Epithelial cell of prostate (primary cell): ENCODE results near the gene OSBPL6.
"Not testable (repeated sequence)": the region's sequence is repeated elsewhere in the genome, so short reads cannot be mapped to it uniquely, and the experiment has no call there.

Source experiments
- DNase-seq: peaks from one replicate; pipeline ENCODE4 v3.0.0-alpha.2; 2011; ENCODE audit warnings: low read depth, low spot score
- H3K27ac ChIP-seq: fragments of 450-650 bp; 2 replicates; pipeline ENCODE4 v1.5.1; 2017; ENCODE audit warnings: mild to moderate bottlenecking

Gene OSBPL6

DNA sequence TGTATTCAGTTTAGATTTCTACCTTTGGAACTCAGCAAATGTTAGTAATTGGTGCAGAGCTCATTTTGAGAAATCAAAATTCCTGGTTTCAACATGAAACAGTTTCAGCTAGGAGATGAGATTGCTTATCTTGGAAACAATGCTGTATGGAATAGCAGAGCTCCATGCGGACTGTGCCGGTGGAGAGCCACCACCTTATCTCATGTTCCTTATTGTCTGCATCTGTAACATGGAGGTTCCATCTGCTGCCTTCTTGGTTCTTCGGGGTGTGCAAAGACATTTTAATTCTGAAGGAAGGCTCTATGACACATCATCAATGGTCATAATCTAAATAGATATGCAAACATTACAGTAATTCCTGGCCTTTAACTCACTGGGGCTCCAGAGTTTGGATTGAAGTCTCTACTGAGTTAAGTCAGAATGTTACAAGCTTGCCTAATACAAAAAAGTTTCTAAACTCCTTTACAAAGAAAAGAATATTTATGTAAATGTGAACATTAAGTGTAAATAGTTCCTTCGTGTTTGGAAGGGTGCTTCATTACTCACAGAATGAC, 191.4 kb downstream of the OSBPL6 start:
- DNase-seq: no peak
- H3K27ac ChIP-seq: no peak overlapping the region

DNA sequence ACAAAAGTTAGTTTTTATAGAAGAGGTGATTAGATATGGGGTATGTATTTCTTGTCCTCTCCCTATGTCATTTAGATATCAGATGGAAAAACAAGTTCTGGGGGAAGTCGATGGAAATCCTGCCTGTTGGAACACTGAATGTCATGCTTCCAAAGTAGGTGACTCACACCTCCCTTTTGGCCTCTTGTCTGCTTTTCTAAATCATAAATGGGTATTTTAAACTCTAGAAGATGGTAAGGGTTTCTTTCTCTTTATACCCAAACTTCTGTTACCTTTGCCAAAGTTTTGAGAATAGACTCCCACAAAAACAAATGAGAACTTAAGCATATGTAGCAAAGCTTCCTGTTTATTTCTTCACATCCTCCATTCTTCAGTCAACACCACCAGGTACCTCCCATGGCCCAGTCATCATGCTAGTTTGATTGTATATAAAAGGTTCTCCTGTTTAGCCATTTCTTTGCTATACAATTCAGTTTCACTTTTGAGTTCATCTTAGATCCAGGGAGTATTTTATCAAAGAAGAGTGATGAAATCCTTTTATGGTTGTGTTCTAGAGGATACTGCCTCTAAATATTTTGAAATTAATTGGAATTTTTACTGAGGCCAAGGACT, 192.8 kb downstream of the OSBPL6 start:
- no peak overlapping the region for H3K27ac ChIP-seq
- no peak for DNase-seq

DNA sequence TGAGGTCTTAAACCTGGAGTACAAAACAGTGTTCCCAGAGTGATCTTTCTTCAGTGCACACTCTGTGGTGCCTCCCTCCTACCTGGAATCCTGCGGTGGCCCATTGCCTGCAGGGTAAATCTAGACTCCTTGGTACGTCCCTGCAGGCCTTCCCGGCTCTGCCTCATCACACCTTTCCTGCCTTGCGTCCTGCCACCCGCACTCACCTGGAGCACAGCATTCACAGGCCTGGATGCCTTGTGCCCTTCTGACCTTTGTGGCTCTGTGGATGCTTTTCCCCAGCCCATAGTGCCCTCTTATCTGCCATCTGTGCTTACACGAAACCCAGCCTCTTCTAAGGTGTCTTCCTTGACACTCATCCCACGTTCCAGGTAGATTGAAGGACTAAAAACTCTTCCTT, 194.0 kb downstream of the OSBPL6 start:
- DNase-seq: no peak
- no peak overlapping the region for H3K27ac ChIP-seq

DNA sequence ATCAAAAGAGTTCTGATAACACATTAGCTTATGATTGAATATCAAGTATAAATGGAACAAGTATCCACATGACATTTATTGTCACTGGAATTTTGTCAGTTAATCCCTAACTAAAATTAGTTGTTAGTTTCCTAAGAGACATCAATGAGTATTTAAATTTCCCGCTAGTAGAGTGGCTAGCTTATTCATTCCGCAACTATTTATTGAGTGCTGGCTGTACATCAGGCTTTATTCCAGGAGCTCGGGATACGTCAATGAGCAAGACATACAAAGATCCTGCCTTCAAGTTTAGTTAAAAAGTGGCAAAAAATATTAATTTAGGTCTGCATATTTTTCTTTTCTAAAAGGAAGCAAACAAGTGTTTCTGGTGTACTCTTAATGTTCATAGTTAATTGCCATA, 197.4 kb downstream of the OSBPL6 start:
- no peak for DNase-seq

DNA sequence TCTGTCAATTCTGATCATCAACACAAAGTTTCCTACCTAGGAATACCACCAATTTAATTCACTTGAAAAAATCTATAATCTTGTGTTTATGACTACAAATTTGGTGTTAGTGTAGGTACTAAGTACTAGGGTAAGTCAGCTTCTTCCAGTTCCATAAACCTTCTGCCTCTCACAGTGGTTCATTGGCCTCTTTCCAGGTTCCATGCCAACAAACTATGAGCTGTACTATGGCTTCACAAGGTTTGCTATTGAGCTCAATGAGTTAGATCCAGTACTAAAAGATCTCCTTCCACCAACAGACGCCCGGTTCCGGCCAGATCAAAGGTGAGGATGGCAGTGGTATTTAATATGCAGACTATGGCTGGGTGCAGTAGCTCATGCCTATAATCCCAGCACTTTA, 197.9 kb downstream of the OSBPL6 start:
- peak; percentile 12 for DNase-seq
- no peak overlapping the region for H3K27ac ChIP-seq

More for the DNA sequence above, 197.4 kb downstream of the OSBPL6 start:
- no peak overlapping the region for H3K27ac ChIP-seq

DNA sequence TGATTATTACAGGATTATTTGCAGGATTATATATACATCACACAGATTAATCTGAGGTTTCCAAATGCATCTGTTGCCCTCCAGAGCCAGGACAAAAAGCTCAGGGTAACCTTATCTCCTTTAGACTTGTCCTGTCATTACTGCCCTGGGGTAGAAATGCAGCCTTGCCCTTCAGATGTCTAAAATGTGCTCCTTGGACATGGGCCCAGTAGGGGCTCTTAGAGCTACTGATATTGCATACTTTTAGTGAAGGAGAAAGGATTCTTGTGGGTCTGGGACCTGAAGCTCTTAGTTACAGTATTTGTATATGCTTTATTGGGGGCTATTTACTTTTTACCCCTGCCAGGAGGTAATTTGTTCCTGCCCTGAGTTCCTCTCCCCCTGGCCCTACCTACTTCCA, 200.5 kb downstream of the OSBPL6 start:
- DNase-seq: no peak
- H3K27ac ChIP-seq: no peak overlapping the region

DNA sequence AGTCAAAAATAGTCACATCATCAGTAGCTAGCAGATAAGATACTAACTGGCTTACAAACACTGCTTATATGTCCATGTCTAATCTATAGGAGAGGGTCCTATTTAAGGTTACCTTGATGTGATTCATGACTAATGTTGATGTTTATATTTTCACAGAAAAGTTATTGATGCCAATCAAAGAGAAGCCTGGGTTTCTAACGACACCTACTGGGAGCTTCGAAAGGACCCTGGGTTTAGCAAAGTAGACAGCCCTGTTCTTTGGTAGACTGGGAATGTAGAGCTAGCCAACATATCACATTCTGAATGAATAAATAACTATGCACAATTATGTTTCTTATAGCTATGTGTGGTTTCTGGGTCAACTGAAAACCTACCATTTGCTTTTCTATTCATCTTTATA, 201.0 kb downstream of the OSBPL6 start:
- DNase-seq: no peak
- H3K27ac ChIP-seq: no peak overlapping the region

DNA sequence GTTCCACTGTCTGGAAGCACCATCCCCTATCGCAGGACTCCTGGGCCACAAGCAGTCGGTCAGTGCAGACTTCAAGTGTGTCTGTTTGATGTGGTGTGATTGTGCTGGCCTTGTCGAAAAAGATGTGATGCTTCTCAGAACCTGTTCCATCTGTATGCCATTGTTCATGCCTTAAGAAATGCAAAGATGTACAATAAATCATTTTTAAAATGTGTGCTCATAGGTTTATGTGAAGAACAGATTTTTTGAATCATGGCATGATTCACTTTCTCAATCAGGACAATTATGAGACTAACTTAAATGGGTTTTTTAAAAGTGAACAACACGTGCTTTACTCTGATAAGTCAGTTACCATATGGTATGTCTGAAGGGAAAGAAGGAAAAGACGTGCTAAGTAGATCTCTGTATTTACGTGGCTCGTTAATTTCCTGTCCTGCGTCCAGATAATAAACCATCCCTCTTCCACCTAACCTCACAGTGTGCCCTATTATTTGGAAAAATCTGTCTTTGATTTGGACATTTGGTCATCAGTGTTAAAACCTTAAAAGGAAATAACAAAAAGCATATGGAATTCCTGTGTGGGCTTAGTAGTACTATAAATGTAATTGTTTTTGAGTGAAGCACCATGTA, 201.7 kb downstream of the OSBPL6 start:
- no peak for DNase-seq
- H3K27ac ChIP-seq: no peak overlapping the region

DNA sequence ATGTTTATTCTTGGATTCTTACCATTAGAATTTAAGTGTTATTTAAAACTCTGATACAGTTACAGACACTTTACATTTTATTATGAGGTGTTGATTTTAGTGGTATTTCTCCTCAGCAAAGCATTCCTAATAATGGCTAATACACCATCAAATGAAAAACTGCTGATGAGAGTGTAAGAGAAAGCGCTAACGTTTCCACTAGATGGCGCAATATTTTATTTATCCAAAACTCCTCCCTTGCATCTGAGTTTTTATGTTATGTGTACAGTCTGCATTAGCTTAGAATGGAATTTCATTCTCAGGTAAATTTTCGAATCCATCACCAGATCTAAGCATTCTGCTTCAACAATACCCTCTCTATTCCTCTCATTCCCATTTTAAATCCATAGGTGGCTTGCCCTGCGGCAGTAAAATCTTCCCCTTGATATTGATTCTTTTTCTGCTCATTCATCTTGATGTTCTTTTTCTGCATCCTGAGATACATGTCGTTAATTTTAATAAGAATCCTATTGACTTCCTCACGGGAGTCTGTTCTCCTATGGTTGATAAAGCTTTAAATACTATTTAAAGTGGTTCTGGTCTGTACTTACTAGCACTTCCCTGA, 202.8 kb downstream of the OSBPL6 start:
- no peak overlapping the region for H3K27ac ChIP-seq
- no peak for DNase-seq

DNA sequence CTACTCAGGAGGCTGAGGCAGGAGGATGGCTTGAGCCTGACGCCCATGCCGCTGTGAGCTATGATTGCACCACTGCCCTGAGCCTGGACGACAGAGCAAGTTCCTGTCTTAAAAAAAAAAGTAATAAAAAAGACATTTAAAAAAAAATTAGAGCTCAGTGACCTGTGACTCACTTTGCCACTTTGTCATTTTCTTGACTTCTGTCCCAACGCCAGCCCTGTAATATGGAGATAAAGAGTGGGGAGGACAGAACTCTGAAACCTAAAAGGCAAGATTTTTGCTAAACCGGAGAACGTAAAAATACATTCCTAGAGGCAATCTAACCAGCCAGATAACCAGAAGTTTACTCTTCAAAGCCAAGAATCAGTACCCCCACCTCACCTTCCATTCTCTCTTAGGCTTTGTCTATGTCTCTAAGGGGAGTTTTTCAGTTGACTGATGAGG, 207.7 kb downstream of the OSBPL6 start:
- DNase-seq: no peak
- no peak overlapping the region for H3K27ac ChIP-seq

DNA sequence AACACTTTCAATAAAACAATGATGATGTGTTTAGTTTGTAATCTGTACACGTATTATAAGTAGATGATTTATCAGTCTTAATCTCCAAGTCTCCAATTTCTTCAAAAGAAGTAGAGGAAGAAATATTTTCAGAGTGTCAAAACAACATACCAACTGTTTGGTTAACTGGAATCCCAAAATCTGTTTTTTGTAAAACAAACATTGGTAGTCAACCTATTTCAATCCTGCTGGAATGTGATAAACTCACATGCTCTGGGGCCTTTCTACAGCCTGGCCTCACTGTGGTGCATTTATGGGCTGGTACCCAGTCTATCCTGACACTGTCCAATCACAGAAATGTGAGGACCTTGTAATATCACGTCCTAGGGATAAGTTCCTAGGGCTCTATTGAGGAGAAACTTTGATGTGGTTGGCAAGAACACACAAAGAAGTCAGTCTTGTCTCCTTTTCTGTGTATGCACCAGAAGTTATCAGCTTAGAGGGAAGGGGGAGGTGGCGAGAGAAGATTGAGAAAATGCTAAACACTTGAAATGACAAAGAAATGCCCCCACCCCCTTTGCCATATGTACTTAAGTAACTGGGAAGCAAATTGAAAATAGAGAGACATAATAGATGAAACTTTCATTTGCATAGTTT, 209.5 kb downstream of the OSBPL6 start:
- no peak for DNase-seq
- no peak overlapping the region for H3K27ac ChIP-seq

DNA sequence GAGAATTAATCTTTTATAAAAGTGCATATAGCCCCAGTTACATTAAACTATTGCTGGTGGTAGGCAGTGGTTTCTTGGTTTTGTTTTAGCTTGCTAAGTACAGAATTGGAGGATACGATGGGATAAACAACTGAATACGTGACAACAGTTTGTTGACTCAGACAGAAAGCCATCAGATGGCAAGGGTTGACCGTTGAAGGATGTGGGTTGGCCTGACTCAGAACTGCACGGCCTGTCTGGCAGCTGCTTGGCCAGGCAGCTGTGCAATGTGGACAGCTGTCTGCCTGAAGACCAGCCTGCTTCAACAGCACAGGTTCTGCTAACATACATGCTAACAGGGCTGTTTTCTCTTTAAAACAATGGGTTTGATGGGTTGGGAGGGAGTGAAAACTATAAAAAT, 210.1 kb downstream of the OSBPL6 start:
- H3K27ac ChIP-seq: no peak overlapping the region
- DNase-seq: no peak

DNA sequence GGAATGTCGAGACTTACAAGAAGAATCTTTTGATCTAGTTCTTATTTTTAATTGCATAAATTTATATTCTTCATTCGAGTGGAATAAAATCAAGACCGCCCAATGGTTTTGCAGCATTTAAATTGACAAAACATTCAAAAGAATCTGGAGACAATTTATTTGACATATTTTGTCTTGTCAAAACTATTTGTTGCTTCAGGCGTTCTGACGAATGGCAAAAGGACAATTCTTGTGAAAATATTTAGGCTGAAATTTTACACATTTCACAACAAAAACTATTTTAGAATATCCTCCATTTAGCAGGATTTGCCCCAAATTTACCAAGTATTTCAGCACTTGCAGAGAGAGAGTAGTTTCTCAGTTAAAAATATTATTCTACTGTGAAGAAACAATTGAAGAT, 214.9 kb downstream of the OSBPL6 start:
- no peak for DNase-seq
- H3K27ac ChIP-seq: no peak overlapping the region

DNA sequence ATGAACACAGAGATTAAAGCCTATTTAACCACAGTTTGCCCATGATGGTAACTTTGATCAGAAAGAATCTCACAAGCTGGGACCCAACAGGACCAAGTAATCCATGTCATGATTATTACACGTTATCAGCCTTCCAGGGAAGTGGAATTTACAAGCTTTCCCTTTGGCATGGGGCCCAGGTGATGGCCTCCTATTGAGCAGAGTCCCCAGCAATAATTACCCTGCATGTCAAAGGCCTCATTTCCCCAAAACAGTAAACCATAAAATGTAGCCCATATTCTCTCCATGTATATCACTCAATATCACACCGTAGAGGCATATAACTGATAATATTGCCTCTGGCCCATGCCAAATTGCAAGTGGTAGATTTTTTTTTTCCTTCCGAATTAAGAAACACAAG, 217.7 kb downstream of the OSBPL6 start:
- no peak for DNase-seq
- H3K27ac ChIP-seq: no peak overlapping the region

DNA sequence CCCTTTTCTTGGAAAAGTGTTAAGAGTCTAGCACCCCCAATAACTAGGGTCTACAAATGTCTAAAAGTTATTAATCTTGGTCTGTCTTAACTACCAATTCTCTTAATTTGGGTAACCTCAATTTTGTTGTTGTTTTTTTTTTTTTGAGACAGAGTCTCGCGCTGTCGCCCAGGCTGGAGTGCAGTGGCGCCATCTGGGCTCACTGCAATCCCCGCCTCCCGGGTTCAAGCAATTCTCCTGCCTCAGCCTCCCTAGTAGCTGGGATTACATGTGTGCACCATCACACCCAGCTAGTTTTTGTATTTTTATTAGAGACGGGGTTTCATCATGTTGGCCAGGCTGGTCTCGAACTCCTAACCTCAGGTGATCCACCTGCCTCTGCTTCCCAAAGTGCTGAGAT, 218.1 kb downstream of the OSBPL6 start:
- DNase-seq, H3K27ac ChIP-seq: not testable (repeated sequence)

DNA sequence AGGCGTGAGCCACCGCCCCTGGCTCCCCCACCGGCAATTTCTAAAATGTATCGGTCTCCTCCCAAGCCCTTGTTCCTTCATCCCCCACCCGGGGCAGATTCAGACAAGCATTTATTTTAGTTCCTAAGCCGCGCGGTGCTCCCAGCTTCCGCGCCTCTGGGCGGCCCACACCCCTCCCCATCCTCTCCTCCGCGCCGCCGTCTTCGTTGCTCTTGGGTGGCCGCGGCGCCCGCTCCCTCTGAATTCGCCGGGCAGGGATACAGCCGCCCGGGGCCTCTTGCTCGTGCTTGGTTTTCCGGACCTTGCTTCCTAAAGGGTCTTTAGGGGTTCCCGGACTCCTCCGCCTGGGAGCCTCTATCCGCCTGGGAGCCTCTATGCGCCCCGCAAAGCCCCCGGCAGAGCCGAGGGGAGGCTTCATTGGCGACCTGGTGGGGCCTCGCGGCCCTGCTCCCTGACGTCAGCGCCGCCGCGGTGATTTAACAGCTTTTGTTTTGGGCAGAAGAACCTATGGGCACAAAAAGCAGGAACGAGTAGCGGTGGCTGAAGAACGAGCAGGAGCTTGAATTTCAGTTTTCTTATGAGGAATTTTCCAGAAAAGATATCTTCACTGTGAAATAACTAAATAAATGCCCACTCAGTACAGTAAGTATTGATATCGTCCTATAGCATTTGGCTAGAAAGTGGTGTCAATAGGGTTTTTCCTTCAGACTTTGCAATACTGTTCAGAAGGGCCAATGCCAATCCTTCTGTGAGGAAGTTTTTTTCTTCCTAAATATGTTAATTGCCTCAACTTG, 219.4 kb downstream of the OSBPL6 start:
- H3K27ac ChIP-seq: peak overlapping the region; percentile 78
- no peak for DNase-seq

DNA sequence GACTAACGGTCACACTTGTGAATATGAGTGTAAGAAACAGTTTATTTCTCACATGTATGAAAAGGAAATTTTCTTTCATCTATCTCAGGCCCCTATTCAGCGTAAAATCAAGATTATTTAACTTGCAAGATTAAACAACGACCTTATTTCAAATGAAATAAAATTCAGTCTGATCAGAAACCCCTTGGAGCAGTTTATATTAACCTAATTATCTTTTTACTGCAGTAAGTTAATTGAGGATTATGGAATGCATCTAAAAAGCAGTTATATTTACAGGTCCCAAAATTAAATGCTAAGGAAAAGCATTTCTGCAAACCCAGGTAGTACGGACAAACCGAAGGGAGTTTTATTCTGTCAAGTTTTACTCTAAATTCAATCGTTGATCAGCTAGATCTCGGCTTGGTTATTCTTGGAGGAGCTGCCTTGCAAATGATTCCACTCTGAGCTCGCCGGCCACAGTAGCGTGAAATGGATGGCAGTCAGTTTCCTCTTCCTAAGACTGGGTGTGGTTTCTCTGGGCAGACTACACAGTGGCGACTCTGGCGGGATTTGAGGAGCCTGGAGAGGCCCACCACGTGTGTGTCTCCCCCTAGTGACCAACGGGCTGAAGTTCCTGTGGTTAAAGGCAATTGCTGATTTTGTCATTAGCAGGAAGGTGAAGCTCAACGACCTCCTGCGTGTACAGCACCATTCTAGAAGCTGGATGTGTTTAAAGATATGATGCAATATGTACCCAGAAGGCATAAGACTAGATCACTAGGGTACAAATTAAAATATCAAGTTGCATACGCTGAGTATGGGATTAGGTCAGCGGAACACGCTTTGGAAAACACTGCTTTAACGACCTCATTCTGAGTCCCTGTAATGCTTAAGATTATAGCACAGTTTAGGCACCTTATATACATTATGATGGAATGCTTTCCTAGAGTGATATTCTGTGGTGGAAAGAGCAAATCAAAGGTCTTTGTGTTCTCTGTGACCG, 220.2 kb downstream of the OSBPL6 start:
- peak; percentile 66 for DNase-seq

DNA sequence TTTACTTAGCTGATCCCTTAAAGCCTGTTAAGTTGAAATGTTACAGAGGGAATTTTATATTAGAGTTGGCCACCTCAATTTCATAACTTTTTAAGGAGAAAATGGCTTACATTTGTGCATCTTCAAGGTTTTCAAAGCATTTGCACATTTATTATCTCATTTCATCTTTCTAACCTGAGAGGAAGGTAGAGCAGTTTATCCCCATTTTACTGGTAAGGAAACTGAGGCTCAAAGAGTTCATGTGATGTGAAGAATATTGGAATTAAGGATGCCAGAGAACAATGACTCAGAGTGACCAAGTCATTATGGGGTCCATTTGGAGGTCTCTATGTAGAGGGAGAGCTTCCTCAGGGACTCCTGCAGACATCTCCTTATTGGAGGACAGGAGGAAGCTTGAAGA, 221.7 kb downstream of the OSBPL6 start:
- DNase-seq: no peak
- no peak overlapping the region for H3K27ac ChIP-seq

More for the DNA sequence above, 220.2 kb downstream of the OSBPL6 start:
- peak overlapping the region; percentile 78 for H3K27ac ChIP-seq

DNA sequence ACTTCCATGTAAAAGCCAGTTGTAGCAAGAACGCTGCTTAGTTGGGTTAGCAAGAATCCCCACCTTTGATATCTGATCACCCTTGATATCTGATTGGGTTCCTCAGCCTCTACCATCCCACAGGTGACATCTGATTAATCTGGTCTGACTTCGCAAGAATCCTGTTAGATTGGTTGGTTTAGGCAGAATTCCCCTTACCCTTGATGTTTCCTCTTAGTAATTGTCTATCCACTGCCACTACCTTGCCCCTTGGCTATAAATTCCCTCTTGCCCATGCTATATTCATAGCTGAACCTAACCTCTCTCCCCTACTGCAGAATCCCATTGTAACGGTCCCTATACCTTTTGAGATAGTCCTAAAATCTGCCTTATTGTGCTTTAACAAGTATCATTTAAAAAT, 223.6 kb downstream of the OSBPL6 start:
- no peak for DNase-seq
- H3K27ac ChIP-seq: peak overlapping the region; percentile 25
